Endodermal cell (in vitro differentiated cells): ENCODE measurements around the gene HSD17B3. TPM values are rescaled to one million over a fixed set of nuclear protein-coding genes. Genes with fewer than 3 reads are reported as not detected.
A peak's percentile ranks its signal among the peaks of the same experiment; 100 is the strongest.

ENCODE experiments used
- DNase-seq: peaks from one replicate; pipeline ENCODE4 v3.0.0-alpha.2; 2017
- H3K27ac ChIP-seq: 2 replicates; pipeline ENCODE4 v1.5.1; 2013; ENCODE audit warnings: mild to moderate bottlenecking, low read depth, low read length, moderate library complexity
- H3K27me3 ChIP-seq: 2 replicates; pipeline ENCODE4 v1.6.1; 2013; ENCODE audit warnings: mild to moderate bottlenecking, low read length, moderate library complexity; ENCODE audit not compliant: insufficient read depth, control insufficient read depth, poor library complexity, severe bottlenecking
- H3K36me3 ChIP-seq: 2 replicates; pipeline ENCODE4 v1.7.0; 2013; ENCODE audit warnings: mild to moderate bottlenecking, low read length, moderate library complexity; ENCODE audit not compliant: control insufficient read depth, insufficient read depth
- H3K4me1 ChIP-seq: one replicate; pipeline ENCODE4 v1.7.0; 2013; ENCODE audit warnings: low read length; ENCODE audit not compliant: control insufficient read depth, insufficient read depth
- H3K4me3 ChIP-seq: 2 replicates; pipeline ENCODE4 v1.5.1; 2013; ENCODE audit warnings: mild to moderate bottlenecking, low read length, moderate library complexity
- H3K9ac ChIP-seq: 2 replicates; pipeline ENCODE4 v1.6.1; 2013; ENCODE audit warnings: mild to moderate bottlenecking, low read length, moderate library complexity; ENCODE audit not compliant: poor library complexity, severe bottlenecking; ENCODE audit errors: extremely low read depth
- H3K9me3 ChIP-seq: 2 replicates; pipeline ENCODE4 v1.6.1; 2013; ENCODE audit warnings: mild to moderate bottlenecking, low read length, moderate library complexity; ENCODE audit not compliant: control insufficient read depth
- H3K27ac Mint-ChIP-seq: 2 replicates; pipeline ENCODE4 v1.8.0; 2020; ENCODE audit warnings: mixed read lengths
- H3K27me3 Mint-ChIP-seq: 2 replicates; pipeline ENCODE4 v1.8.0; 2021; ENCODE audit warnings: mild to moderate bottlenecking, mixed read lengths; ENCODE audit not compliant: insufficient read depth
- H3K36me3 Mint-ChIP-seq: 2 replicates; pipeline ENCODE4 v1.8.0; 2020; ENCODE audit warnings: low read depth, mixed read lengths
- H3K4me1 Mint-ChIP-seq: 2 replicates; pipeline ENCODE4 v1.8.0; 2020; ENCODE audit warnings: mixed read lengths
- H3K4me3 Mint-ChIP-seq: 2 replicates; pipeline ENCODE4 v1.8.0; 2020; ENCODE audit warnings: mild to moderate bottlenecking, moderate library complexity, mixed read lengths
- H3K9me3 Mint-ChIP-seq: 2 replicates; pipeline ENCODE4 v1.8.0; 2020; ENCODE audit warnings: mild to moderate bottlenecking, mixed read lengths
- CTCF ChIP-seq: fragments of 200-600 bp; sonication (generic); conservative IDR thresholded peaks from 2 replicates; pipeline ENCODE4 v1.5.0; 2021; ENCODE audit warnings: antibody characterized with exemption, mild to moderate bottlenecking
- WGBS, 2 experiments: methylation state at CpG; one replicate each; pipeline versions ENCODE4 v1.1.5 to v1.1.7; 2013; ENCODE audit warnings: missing lambda C conversion rate in 2 of 2, mixed read lengths in 1 of 2; ENCODE audit not compliant: insufficient coverage in 1 of 2, insufficient read length in 1 of 2; 5-methylcytosine and 5-hydroxymethylcytosine counted together
- total RNA-seq, 2 donors: library from RNA; stranded (reverse); fragmentation: NEBNext Ultra II Directional in 1 of 2; extraction: Animal tissue kit (Norgen Biotek cat#: 25700) in 1 of 2; gene quantifications; 2 replicates in 1 of 2; 3 replicates in 1 of 2; pipeline ENCODE4 v1.2.1, GENCODE V29; 2021

HSD17B3 gene
- total RNA-seq, 2 donors from 2014 or later: 0.40 TPM; not detected in 1

DNA sequence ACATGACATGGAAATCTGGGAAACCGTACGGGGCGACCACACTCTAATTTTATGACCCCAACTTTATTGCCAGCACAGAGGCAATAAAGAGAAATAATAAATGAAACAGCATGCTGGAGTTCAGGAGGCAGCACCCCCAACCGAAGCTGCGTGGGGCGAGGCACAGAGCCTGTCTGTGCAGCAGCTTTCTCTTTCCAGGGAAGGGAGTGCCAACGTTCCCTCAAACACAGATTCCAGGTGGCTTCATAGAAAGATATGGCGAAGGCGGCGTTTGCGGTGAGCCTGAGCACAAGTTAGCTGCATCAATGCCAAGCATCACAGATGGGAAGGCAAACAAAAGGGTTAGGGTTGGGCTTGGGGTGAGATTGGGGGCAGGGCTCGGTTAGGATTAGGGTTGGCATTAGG is 114.8 kb downstream of the HSD17B3 start:
- H3K4me1 ChIP-seq: no peaks in the 10 kb centered on the region
- no peak overlapping the region for H3K9ac ChIP-seq
- H3K27me3 ChIP-seq: peaks cover 29% of the 10 kb centered on the region
- no peak overlapping the region for H3K27ac ChIP-seq
- H3K36me3 ChIP-seq: no peaks in the 10 kb centered on the region
- peaks cover 29% of the 10 kb centered on the region for H3K9me3 ChIP-seq
- peak overlapping the region; percentile 15 for H3K4me3 ChIP-seq
- H3K4me3 Mint-ChIP-seq: peak overlapping the region; percentile 14
- WGBS, 2 experiments: 85% methylated on average over 12 of the region's 12 CpGs
- peaks cover 6% of the 10 kb centered on the region for H3K36me3 Mint-ChIP-seq
- H3K27ac Mint-ChIP-seq: no peak overlapping the region
- H3K27me3 Mint-ChIP-seq: peaks cover 56% of the 10 kb centered on the region
- no peak for DNase-seq
- H3K9me3 Mint-ChIP-seq: peaks cover 31% of the 10 kb centered on the region
- no peak for TF ChIP-seq CTCF
- peaks cover 9% of the 10 kb centered on the region for H3K4me1 Mint-ChIP-seq

DNA sequence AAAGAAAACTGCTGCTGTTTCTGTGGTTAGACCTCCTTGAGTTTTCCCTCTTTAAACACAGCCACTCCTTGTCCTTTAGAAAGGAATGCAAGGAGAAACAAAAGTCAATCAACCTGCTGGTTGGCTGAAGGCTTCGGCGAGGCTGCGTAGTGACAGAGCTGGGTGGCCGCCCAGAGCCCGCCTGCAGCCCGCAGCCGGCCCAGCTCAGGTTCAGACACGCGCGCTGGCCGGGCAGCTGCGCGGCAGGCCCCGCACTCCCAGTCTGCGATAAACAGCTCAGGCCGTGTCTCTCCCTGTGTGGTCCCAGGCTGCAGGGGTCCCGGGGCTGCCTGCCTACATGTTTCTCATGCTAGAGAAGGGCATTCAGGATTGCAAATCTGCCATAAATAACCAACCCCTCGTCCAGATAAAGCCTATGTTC is 115.4 kb downstream of the HSD17B3 start:
- Histone ChIP-seq H3K4me1 (no peaks in the 10 kb centered on the region), H3K9me3 (peaks cover 29% of the 10 kb centered on the region), H3K27ac (no peak overlapping the region), H3K9ac (no peak overlapping the region), H3K36me3 (no peaks in the 10 kb centered on the region), H3K4me3 (peak overlapping the region; percentile 15), H3K27me3 (peaks cover 29% of the 10 kb centered on the region)
- H3K27ac Mint-ChIP-seq: no peak overlapping the region
- peaks cover 9% of the 10 kb centered on the region for H3K4me1 Mint-ChIP-seq
- peaks cover 6% of the 10 kb centered on the region for H3K36me3 Mint-ChIP-seq
- peak; percentile 84 for DNase-seq
- WGBS, 2 experiments: 15 to 23% methylated on average over 15 to 18 of the region's 18 CpGs
- peak overlapping the region; percentile 14 for H3K4me3 Mint-ChIP-seq
- H3K9me3 Mint-ChIP-seq: peaks cover 30% of the 10 kb centered on the region
- H3K27me3 Mint-ChIP-seq: peaks cover 60% of the 10 kb centered on the region
- no peak for TF ChIP-seq CTCF

DNA sequence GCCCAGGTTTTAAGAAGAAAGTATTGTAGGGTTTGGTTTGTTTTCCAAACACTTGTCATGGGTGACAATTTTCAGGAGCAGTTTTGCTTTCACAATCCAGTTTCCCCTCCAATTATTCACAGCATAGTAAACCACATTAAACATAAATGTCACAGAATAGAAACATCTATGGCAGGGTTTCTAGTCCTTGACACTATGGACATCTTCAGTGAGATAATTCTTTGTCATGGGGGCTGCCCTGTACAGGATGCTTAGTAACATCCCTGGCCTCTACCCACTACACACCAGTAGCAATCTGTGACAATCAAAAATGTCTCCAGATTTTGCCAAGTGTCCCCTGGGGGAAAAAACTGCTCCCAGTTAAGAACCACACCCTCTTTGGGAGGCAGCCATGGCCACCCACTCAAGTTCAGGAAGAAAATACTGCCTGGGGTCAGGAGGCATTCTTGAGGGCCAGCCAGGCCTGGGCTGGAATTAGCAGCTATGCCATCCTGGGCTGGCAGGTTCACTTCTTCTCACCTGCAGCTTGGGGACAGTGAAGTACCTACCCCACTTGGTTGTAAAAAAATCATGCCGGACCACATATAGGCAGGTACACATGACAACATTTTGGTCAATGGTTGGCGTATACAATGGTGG is 116.3 kb downstream of the HSD17B3 start:
- Histone ChIP-seq H3K36me3 (no peaks in the 10 kb centered on the region), H3K27ac (no peak overlapping the region), H3K27me3 (peaks cover 37% of the 10 kb centered on the region), H3K4me3 (no peak overlapping the region), H3K4me1 (no peaks in the 10 kb centered on the region), H3K9ac (no peak overlapping the region), H3K9me3 (peaks cover 21% of the 10 kb centered on the region)
- Mint-ChIP-seq H3K4me1 (peaks cover 9% of the 10 kb centered on the region), H3K27ac (no peak overlapping the region), H3K9me3 (peaks cover 22% of the 10 kb centered on the region), H3K27me3 (peaks cover 67% of the 10 kb centered on the region), H3K4me3 (no peak overlapping the region), H3K36me3 (peaks cover 2% of the 10 kb centered on the region)
- WGBS, 2 experiments: 92 to 100% methylated on average over 1 to 2 of the region's 2 CpGs
- no peak for DNase-seq
- TF ChIP-seq CTCF: no peak

Other genes with a start within 250 kb of the HSD17B3 start
- gene SLC35D2, start 81.5 kb upstream of the HSD17B3 start, total RNA-seq: 10 to 100 TPM; 31.9 to 36.2 TPM
- 10 to 100 TPM in 1 of 2 donors, 1 to 10 TPM in 1; 7.7 to 10.6 TPM for gene ZNF367, start 116.2 kb upstream of the HSD17B3 start, total RNA-seq
- 10 to 100 TPM in 1 of 2 donors, 1 to 10 TPM in 1; 10.0 to 12.1 TPM for gene HABP4, start 148.0 kb upstream of the HSD17B3 start, total RNA-seq